B cell (primary cell): ENCODE measurements around the gene CMTM1. TPM values are rescaled to one million over a fixed set of nuclear protein-coding genes. Genes with fewer than 3 reads are reported as not detected.

Experiments used
- ATAC-seq: fragments of 200-7000 bp; cut with Tn5 transposase; one replicate; pipeline ENCODE4 v1.10.0; 2021; ENCODE audit warnings: low read depth, mild to moderate bottlenecking, moderate number of reproducible peaks, moderate library complexity
- CTCF ChIA-PET: fragments of 350-600 bp; sonication (Branson Sonifier 250); formaldehyde crosslinking; loops from one replicate; lab custom pipeline; 2021; ENCODE audit warnings: antibody characterized with exemption, inconsistent platforms; lab: Charles Lee
- POLR2A ChIA-PET: fragments of 350-600 bp; sonication (Branson Sonifier 250); formaldehyde crosslinking; loops from one replicate; lab custom pipeline; 2021; ENCODE audit warnings: antibody characterized with exemption; lab: Charles Lee
- DNase-seq: peaks from one replicate; pipeline ENCODE4 v3.0.0; 2013
- H2AFZ ChIP-seq: 2 replicates; pipeline ENCODE4 v1.6.1; 2012; ENCODE audit warnings: mild to moderate bottlenecking, low read depth, low read length; ENCODE audit not compliant: insufficient read depth, poor library complexity, severe bottlenecking
- H3K27ac ChIP-seq, 2 donors: 1 replicate in 1 of 2; 2 replicates in 1 of 2; pipeline ENCODE4 v1.5.1; 2012 to 2013; ENCODE audit warnings: low read length in 2 of 2, mild to moderate bottlenecking in 2 of 2, moderate library complexity in 1 of 2
- H3K27me3 ChIP-seq, 4 experiments: fragments of 200-600 bp in 1 of 4; sonication (generic) in 1 of 4; replicated peaks in 1 of 4; 1 replicate in 2 of 4; 2 replicates in 2 of 4; pipeline versions ENCODE4 v1.6.1 to v1.7.0; 2013 to 2016; ENCODE audit warnings: low read length in 3 of 4, mild to moderate bottlenecking in 2 of 4, mixed read lengths in 1 of 4, moderate library complexity in 1 of 4; ENCODE audit not compliant: insufficient read depth in 4 of 4, control insufficient read depth in 3 of 4; ENCODE audit errors: control extremely low read depth in 1 of 4
- H3K36me3 ChIP-seq, 2 experiments: replicated peaks in 1 of 2; 1 replicate in 1 of 2; 2 replicates in 1 of 2; pipeline versions ENCODE4 v1.6.1 to v1.7.1; 2013; ENCODE audit warnings: low read length in 1 of 2; ENCODE audit not compliant: insufficient read depth in 2 of 2, control insufficient read depth in 1 of 2; ENCODE audit errors: control extremely low read depth in 1 of 2, extremely low read depth in 1 of 2
- H3K4me1 ChIP-seq, 2 donors: fragments of 200-600 bp in 1 of 2; sonication (generic) in 1 of 2; 1 replicate in 1 of 2; 2 replicates in 1 of 2; pipeline versions ENCODE4 v1.5.1 to v1.6.1; 2013 to 2017; ENCODE audit warnings: low read length in 2 of 2; ENCODE audit not compliant: control insufficient read depth in 2 of 2, insufficient read depth in 2 of 2
- H3K4me2 ChIP-seq: replicated peaks from 2 replicates; pipeline ENCODE3; 2012; ENCODE audit warnings: mild to moderate bottlenecking, low read depth, low read length; ENCODE audit not compliant: poor library complexity, severe bottlenecking
- H3K4me3 ChIP-seq, 5 experiments: fragments of 200-600 bp in 1 of 5; sonication (generic) in 1 of 5; 1 replicate in 3 of 5; 2 replicates in 2 of 5; pipeline versions ENCODE4 v1.5.1 to v1.7.0; 2011 to 2016; ENCODE audit warnings: low read length in 4 of 5, mild to moderate bottlenecking in 4 of 5, low read depth in 2 of 5, control low read depth in 1 of 5, moderate library complexity in 1 of 5; ENCODE audit not compliant: insufficient read depth in 1 of 5; ENCODE audit errors: control extremely low read depth in 1 of 5, extremely low read depth in 1 of 5
- H3K79me2 ChIP-seq: fragments of 200-600 bp; sonication (generic); one replicate; pipeline ENCODE4 v1.6.0; 2016; ENCODE audit warnings: low read length; ENCODE audit not compliant: control insufficient read depth, insufficient read depth
- H3K9ac ChIP-seq: fragments of 200-600 bp; sonication (generic); 2 replicates; pipeline ENCODE4 v1.6.1; 2017; ENCODE audit warnings: mild to moderate bottlenecking, low read length, moderate library complexity
- H3K9me3 ChIP-seq, 3 donors: one replicate each; pipeline versions ENCODE4 v1.6.1 to v1.7.1; 2013; ENCODE audit warnings: low read length in 2 of 3; ENCODE audit not compliant: control insufficient read depth in 2 of 3, insufficient read depth in 1 of 3; ENCODE audit errors: control extremely low read depth in 1 of 3
- H4K20me1 ChIP-seq: 2 replicates; pipeline ENCODE4 v1.6.0; 2012; ENCODE audit warnings: mild to moderate bottlenecking, low read length; ENCODE audit not compliant: insufficient read depth, control insufficient read depth, poor library complexity, severe bottlenecking
- H3K27ac Mint-ChIP-seq: one replicate; pipeline ENCODE4 v1.8.0; 2021; ENCODE audit warnings: mixed read lengths
- H3K27me3 Mint-ChIP-seq: one replicate; pipeline ENCODE4 v1.8.0; 2021; ENCODE audit warnings: mixed read lengths
- H3K4me1 Mint-ChIP-seq: one replicate; pipeline ENCODE4 v1.8.0; 2021; ENCODE audit warnings: mixed read lengths
- H3K4me3 Mint-ChIP-seq: one replicate; pipeline ENCODE4 v1.8.0; 2021; ENCODE audit warnings: mixed read lengths
- H3K9me3 Mint-ChIP-seq: one replicate; pipeline ENCODE4 v1.8.0; 2022; ENCODE audit warnings: mixed read lengths; ENCODE audit not compliant: insufficient read depth
- EZH2 ChIP-seq: IDR thresholded peaks from 2 replicates; pipeline ENCODE4 v1.6.1; 2012; ENCODE audit warnings: borderline replicate concordance, low read depth, mild to moderate bottlenecking, moderate library complexity, low read length; ENCODE audit not compliant: insufficient read depth, poor library complexity, severe bottlenecking
- WGBS: methylation state at CpG from one replicate; pipeline ENCODE4 v1.1.5; 2013; ENCODE audit warnings: missing lambda C conversion rate; ENCODE audit not compliant: insufficient coverage; 5-methylcytosine and 5-hydroxymethylcytosine counted together
- intact Hi-C: fragments of 100-400 bp; cut with micrococcal nuclease; formaldehyde crosslinking; loops from one replicate; pipeline ENCODE4 v1.10.0; 2022
- polyA plus RNA-seq: library from polyadenylated mRNA; depleted of rRNA; stranded (reverse); fragments of >200 nt; gene quantifications from 2 replicates; pipeline ENCODE4 v1.2.3, GENCODE V29; 2012
- total RNA-seq, 2 donors: library from RNA; stranded (reverse); fragments of 120-200 nt in 1 of 2; gene quantifications; 1 replicate in 1 of 2; 2 replicates in 1 of 2; pipeline versions ENCODE4 v1.2.3 to v1.2.4, GENCODE V29; 2013 to 2022
- TF ChIP-seq, protein P1 (sequence below): fragments of 200-600 bp; IDR thresholded peaks from one replicate; pipeline ENCODE4 v1.8.0; 2022; ENCODE audit warnings: antibody characterized with exemption, mild to moderate bottlenecking

Gene CMTM1
- total and polyA plus RNA-seq, 2 donors (not counting 1 experiment from before 2014, with no cell fraction given): 1.6 to 5.9 TPM

GRCh38 chr16:66541388-66542355 lies 24.6 kb upstream of the CMTM1 start:
- no peak overlapping the region for H3K9ac ChIP-seq
- no peaks in the 10 kb centered on the region for H4K20me1 ChIP-seq
- Mint-ChIP-seq H3K27ac (no peak overlapping the region), H3K27me3 (no peaks in the 10 kb centered on the region), H3K4me1 (peaks cover 73% of the 10 kb centered on the region), H3K4me3 (no peak overlapping the region), H3K9me3 (no peaks in the 10 kb centered on the region)
- no peak overlapping the region for H2AFZ ChIP-seq
- peaks cover 49 to 57% of the 10 kb centered on the region in 2 donors for H3K4me1 ChIP-seq
- intact Hi-C loops: no loop called here
- WGBS: 99% methylated on average over 12 of the region's 18 CpGs
- CTCF ChIA-PET: interaction anchor here (0.7 to 2.5 kb wide), 3 partner anchors 11 to 30 kb away, joined by 3 to 5 read pairs (median 3); partner anchors contain the start of gene CKLF
- TF ChIP-seq, protein P1, sequence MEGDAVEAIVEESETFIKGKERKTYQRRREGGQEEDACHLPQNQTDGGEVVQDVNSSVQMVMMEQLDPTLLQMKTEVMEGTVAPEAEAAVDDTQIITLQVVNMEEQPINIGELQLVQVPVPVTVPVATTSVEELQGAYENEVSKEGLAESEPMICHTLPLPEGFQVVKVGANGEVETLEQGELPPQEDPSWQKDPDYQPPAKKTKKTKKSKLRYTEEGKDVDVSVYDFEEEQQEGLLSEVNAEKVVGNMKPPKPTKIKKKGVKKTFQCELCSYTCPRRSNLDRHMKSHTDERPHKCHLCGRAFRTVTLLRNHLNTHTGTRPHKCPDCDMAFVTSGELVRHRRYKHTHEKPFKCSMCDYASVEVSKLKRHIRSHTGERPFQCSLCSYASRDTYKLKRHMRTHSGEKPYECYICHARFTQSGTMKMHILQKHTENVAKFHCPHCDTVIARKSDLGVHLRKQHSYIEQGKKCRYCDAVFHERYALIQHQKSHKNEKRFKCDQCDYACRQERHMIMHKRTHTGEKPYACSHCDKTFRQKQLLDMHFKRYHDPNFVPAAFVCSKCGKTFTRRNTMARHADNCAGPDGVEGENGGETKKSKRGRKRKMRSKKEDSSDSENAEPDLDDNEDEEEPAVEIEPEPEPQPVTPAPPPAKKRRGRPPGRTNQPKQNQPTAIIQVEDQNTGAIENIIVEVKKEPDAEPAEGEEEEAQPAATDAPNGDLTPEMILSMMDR: no peak
- H3K27ac ChIP-seq: no peak overlapping the region
- no peak for ATAC-seq
- POLR2A ChIA-PET: interaction anchor here (0.9 kb wide), 1 partner anchor 20 kb away, joined by 3 read pairs; no protein-coding TSS in a partner anchor
- no peaks in the 10 kb centered on the region for H3K36me3 ChIP-seq
- H3K79me2 ChIP-seq: no peaks in the 10 kb centered on the region
- H3K9me3 ChIP-seq: no peaks in the 10 kb centered on the region
- no peak for DNase-seq
- H3K4me2 ChIP-seq: no peak overlapping the region
- H3K4me3 ChIP-seq: no peak overlapping the region
- no peaks in the 10 kb centered on the region for H3K27me3 ChIP-seq

- 100% methylated on average over 2 of the region's 3 CpGs for WGBS
- Histone ChIP-seq H3K4me2 (no peak overlapping the region), H3K36me3 (no peaks in the 10 kb centered on the region), H2AFZ (no peak overlapping the region), H3K27me3 (no peaks in the 10 kb centered on the region), H3K4me1 (peaks cover 56 to 64% of the 10 kb centered on the region in 2 donors), H3K9me3 (no peaks in the 10 kb centered on the region), H3K27ac (no peak overlapping the region), H4K20me1 (no peaks in the 10 kb centered on the region), H3K9ac (no peak overlapping the region), H3K79me2 (no peaks in the 10 kb centered on the region), H3K4me3 (no peak overlapping the region)
- no peak overlapping the region for H3K4me3 Mint-ChIP-seq
- intact Hi-C loops: no loop called here
- TF ChIP-seq, protein P1: no peak
- TF ChIP-seq EZH2: no peak
- DNase-seq (no peak), ATAC-seq (no peak)
- H3K27ac Mint-ChIP-seq: no peak overlapping the region
- POLR2A ChIA-PET: no interaction called here
- CTCF ChIA-PET: interaction anchor here (2.3 to 2.5 kb wide), 2 partner anchors 10 to 30 kb away, joined by 5 to 11 read pairs; partner anchors contain the start of gene CKLF
- no peaks in the 10 kb centered on the region for H3K9me3 Mint-ChIP-seq
- H3K27me3 Mint-ChIP-seq: no peaks in the 10 kb centered on the region
- peaks cover 76% of the 10 kb centered on the region for H3K4me1 Mint-ChIP-seq
Measured at GRCh38 chr16:66542396-66542795, 23.8 kb upstream of the CMTM1 start.
